ENCODE measurements around the gene SERF2. TPM values are rescaled to one million over a fixed set of nuclear protein-coding genes. Genes with fewer than 3 reads are reported as not detected.
A peak's percentile ranks its signal among the peaks of the same experiment; 100 is the strongest.
"Not testable (repeated sequence)": the region's sequence is repeated elsewhere in the genome, so short reads cannot be mapped to it uniquely, and the experiment has no call there.

Gene SERF2
- total RNA-seq, 1 donor from 2014 or later, result 656 TPM

- DNase-seq (ENCODE audit: low spot score) (no peak), ATAC-seq (no peak)
- intact Hi-C loops (cut with DNase I), result no loop called here
These were observed 33.9 kb downstream of the SERF2 start for GRCh38 chr15:43826029-43826507.

GRCh38 chr15:43826508-43827341 lies 34.6 kb downstream of the SERF2 start, which contains the start of gene WDR76:
Gene WDR76, plus strand, starts transcription at chr15:43827002. Its CDS starts 31 bp downstream, at chr15:43827033.
- peak; percentile 89 for ATAC-seq
- DNase-seq (ENCODE audit: low spot score), result peak; percentile 89
- intact Hi-C loops (cut with DNase I), result no loop called here

- DNase-seq (ENCODE audit: low spot score), result no peak
- intact Hi-C loops (cut with DNase I), result no loop called here
- ATAC-seq, result no peak
These were observed 36.0 kb downstream of the SERF2 start for GRCh38 chr15:43828061-43828657.

- ATAC-seq; intact Hi-C loops (cut with DNase I); DNase-seq (ENCODE audit: low spot score): not testable (repeated sequence)
These were observed 37.9 kb downstream of the SERF2 start for GRCh38 chr15:43829951-43830540.

- ATAC-seq; intact Hi-C loops (cut with DNase I); DNase-seq (ENCODE audit: low spot score): not testable (repeated sequence)
These were observed 38.7 kb downstream of the SERF2 start for GRCh38 chr15:43830691-43831275.

GRCh38 chr15:43831519-43832052 lies 39.5 kb downstream of the SERF2 start:
- ATAC-seq; intact Hi-C loops (cut with DNase I): not testable (repeated sequence)

GRCh38 chr15:43832485-43832884 lies 40.4 kb downstream of the SERF2 start:
- intact Hi-C loops (cut with DNase I); DNase-seq (ENCODE audit: low spot score); ATAC-seq: not testable (repeated sequence)

More at GRCh38 chr15:43831519-43832052, 39.5 kb downstream of the SERF2 start:
- not testable (repeated sequence) for DNase-seq (ENCODE audit: low spot score)

- no peak for DNase-seq (ENCODE audit: low spot score)
- intact Hi-C loops (cut with DNase I), result no loop called here
- ATAC-seq, result no peak
These were observed 53.3 kb downstream of the SERF2 start for GRCh38 chr15:43845421-43845820.

Small RNA genes lying within 50 kb of the gene (microRNA-seq; reads per million reads assigned to microRNA genes)
- not detected for gene MIR1282

Other genes starting within 250 kb of the SERF2 start
- gene PPIP5K1, start 202.1 kb upstream of the SERF2 start, total RNA-seq, result 74.8 TPM
- not detected for gene CKMT1B, start 198.3 kb upstream of the SERF2 start, total RNA-seq
- 0.89 TPM for gene STRC, start 173.5 kb upstream of the SERF2 start, total RNA-seq
- gene CATSPER2, start 143.5 kb upstream of the SERF2 start, total RNA-seq, result 12.5 TPM
- gene CKMT1A, start 98.5 kb upstream of the SERF2 start, total RNA-seq, result 0.36 TPM
- 194 TPM for gene PDIA3, start 45.9 kb upstream of the SERF2 start, total RNA-seq
- gene ELL3, start 15.4 kb upstream of the SERF2 start, total RNA-seq, result 5.6 TPM
- gene SERINC4, start 7.9 kb downstream of the SERF2 start, total RNA-seq, result 0.31 TPM
- 13.6 TPM for gene HYPK, start 8.3 kb downstream of the SERF2 start, total RNA-seq
- gene MFAP1, start 32.4 kb downstream of the SERF2 start, total RNA-seq, result 17.3 TPM
- 5.1 TPM for gene WDR76, start 34.7 kb downstream of the SERF2 start, total RNA-seq

Data from sciatic nerve (tissue), 2 donors.